ENCODE measurements around the gene SBNO2. TPM values are rescaled to one million over a fixed set of nuclear protein-coding genes. Genes with fewer than 3 reads are reported as not detected.

The SBNO2 gene
- total RNA-seq, 1 donor from 2014 or later: 37.3 TPM

DNA sequence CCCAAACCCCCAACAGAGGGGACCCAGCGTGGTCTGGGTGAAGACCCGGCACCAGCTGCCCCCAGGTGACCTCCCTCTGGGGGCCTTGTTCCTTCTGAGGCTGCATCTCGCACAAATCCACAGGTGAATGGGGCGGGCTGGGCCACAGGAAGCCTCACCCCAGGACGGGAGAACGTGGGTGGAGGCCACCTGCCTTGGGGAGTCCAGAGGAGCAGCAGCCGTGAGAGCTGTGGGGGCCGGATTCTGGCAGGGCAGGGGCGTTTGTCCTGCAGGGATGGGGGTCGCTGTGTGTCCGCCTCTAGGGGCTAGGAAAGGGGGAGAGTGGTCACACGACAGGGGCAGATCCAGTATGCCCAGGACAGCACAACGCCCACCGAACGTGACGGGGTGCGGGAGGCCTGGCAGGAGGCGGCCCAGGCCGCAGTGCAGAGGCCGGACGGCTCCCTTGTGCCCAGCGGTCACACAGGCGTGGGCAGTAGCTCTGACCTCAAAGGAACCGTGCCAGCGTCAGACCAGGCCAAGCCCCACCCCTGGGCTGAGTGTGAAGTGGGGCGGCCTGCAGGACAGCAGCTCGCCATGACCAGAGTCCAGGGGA is 85.6 kb downstream of the SBNO2 start:
- DNase-seq (ENCODE audit: low spot score): no peak
- intact Hi-C loops (cut with DNase I): no loop called here

DNA sequence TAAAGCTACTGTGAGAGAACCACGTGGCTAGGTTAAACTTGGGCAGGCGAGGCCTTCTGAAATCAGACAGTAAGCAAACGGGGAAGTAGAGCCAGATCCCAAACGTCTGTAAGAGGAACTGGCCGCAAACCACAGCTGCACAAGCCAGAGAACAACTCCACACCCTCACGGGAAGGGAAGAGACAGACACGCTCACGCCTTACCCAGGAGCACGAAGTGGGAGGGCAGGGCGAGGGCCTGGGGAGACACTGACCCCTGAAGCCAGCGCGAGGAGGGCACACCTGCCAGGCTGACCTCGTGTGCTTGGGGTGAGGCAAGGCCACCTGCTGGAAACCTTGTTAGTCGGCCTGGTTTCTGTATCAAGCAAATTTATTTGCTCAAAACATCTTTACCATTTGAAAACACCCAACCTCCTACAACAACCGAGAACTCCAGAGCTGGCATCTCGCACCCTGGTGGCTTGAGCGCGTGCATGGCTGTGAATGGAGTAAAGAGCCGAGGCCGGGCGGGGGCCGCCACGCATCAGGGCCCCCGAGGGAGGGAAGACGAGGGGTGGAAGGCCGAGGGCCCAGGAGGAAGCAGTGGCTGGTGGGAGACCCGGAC is 86.2 kb downstream of the SBNO2 start:
- DNase-seq (ENCODE audit: low spot score): peak; percentile 90
- intact Hi-C loops (cut with DNase I): no loop called here

DNA sequence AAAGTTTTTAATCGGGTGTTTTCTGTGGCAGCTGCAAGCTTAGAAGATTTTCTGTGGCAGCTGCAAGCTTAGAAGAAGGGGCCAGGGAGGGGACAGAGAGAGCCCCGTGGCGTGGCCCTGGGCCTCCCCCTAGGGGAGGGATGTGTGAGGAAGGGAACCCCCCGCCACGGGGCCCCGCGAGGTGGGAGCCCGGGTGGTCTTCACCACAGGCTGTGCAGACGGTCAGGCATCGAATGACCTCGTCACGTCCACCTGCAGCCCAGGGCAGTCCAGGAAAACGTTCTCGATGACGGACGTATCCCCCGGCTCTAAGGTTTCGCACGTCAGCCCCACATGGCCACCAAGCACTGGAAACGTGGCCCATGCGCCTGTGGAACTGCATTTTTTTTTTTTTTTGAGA is 87.5 kb downstream of the SBNO2 start:
- DNase-seq (ENCODE audit: low spot score): no peak
- intact Hi-C loops (cut with DNase I): no loop called here

DNA sequence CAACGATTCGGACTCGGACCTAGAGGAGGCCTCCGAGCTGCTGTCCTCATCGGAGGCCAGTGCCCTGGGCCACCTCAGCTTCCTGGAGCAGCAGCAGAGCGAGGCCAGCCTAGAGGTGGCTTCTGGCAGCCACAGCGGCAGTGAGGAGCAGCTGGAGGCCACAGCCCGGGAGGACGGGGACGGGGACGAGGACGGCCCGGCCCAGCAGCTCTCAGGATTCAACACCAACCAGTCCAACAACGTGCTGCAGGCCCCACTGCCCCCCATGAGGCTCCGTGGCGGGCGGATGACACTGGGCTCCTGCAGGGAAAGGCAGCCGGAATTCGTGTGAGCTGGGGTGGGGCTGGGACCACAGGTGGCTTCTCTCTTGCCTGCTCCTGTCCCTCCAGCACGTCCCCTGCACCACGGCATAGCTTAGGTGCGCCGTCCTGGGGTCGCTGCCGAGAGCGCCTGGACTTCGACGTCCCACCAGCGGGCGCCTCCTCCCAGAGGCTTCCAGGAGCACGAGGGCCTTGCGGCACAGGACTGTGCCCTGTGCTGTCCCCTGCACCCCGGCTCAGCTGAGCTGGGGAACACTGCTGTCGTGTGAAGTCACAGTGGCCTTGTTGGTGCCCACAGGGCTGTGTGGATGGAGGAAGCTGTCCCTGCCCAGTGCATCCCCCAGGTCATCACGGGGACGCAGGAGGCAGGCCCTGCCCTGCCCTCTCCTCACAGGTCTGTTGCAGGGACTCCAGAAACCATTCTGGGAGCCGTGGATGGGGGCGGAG is 88.2 kb downstream of the SBNO2 start:
- no peak for DNase-seq (ENCODE audit: low spot score)
- intact Hi-C loops (cut with DNase I): no loop called here

DNA sequence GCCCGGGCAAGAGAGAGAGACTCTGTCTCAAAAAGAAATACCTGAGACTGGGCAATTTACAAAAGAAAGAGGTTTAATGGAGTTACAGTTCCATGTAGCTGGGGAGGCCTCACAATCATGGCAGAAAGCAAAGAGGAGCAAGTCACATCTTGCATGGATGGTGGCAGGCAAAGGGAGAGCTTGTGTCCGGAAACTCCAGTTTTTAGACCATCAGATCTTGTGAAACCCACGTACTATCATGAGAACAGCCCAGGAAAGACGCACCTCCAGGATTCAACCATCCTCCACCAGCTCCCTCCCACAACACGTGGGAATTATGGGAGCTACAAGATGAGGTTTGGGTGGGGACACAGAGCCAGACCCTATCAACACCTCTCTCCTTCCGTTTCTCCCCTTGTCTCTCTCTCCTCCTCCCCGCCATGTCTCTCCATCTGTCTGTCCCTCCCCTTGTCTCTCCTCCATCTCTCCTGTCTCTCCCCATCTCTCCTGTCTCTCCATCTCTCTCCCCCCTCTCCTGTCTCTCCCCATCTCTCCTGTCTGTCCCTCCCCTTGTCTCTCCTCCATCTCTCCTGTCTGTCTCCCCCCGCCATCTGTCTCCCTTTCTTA is 88.9 kb downstream of the SBNO2 start:
- intact Hi-C loops (cut with DNase I): no loop called here

DNA sequence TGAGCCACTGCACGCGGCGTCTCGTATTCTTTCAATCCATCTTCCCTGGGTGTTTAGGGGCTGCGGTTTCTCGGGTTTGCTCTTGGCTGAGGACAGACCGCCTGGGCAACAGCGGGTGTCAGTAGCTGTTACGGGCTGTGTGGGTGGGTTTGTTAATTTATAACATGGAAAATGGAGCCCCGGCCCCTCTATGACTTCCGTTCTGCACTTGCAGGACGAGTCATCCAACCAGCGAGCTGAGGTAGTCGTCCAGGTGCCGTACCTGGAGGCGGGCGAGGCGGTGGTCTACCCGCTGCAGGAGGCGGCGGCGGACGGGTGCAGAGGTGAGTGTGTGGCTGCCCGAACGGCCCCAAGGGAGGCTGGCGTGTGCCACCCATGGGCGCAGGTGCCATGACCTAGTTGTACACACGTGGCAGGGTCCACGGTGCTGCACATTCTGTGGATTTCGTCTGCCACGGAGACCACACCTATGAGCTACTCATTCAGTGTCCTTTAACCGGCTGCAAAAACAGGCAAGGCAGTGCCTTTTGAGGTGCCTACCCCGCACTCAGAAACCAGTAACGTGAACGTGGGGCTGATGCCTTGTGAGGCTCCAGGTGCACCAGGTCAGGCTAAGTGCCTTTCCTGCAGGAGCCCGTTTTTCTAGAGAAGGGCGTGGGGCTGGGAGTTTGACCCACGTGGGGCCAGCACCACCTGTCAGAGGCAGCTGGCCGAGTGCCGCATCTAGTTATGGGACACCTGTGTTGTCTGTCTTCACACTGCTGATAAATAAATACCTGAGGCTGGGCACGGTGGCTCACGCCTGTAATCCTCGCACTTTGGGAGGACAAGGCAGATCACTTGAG is 89.8 kb downstream of the SBNO2 start:
- no peak for DNase-seq (ENCODE audit: low spot score)
- intact Hi-C loops (cut with DNase I): no loop called here

More for the DNA sequence above, 88.9 kb downstream of the SBNO2 start:
- no peak for DNase-seq (ENCODE audit: low spot score)

DNA sequence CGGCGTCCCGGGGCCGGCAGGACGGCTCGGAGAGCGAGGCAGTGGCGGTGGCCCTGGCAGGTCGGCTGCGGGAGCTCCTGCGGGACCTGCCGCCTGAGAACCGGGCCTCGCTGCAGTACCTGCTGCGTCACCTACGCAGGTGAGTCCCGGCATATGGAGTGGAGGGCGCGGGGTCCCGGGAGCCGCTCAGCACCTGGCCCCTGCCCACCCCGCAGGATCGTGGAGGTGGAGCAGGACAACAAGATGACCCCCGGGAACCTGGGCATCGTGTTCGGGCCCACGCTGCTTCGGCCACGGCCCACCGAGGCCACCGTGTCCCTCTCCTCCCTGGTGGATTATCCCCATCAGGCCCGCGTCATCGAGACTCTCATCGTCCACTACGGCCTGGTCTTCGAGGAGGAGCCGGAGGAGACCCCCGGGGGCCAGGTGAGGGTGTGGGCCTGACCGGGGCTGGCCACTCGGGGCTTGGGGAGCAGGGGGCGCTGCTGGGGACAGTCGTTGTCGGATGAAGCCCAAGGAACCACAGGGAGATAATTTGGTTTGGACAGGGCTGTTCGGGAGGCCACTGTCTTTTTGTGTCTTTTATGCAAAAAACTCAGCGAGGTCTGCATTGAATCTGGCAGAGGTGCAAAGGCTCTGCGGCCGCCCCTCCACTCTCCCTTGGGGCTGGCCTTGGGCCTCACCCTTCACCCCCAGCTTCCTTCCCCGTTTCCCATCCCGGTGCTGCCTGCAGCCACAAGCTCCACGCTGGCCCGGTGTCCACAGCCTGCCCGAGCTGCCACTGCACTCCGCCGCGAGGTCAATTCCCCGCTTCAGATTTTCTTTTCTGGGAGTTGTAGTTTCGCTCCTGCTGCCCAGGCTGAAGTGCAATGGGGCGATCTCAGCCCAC is 90.9 kb downstream of the SBNO2 start:
- intact Hi-C loops (cut with DNase I): no loop called here
- no peak for DNase-seq (ENCODE audit: low spot score)

DNA sequence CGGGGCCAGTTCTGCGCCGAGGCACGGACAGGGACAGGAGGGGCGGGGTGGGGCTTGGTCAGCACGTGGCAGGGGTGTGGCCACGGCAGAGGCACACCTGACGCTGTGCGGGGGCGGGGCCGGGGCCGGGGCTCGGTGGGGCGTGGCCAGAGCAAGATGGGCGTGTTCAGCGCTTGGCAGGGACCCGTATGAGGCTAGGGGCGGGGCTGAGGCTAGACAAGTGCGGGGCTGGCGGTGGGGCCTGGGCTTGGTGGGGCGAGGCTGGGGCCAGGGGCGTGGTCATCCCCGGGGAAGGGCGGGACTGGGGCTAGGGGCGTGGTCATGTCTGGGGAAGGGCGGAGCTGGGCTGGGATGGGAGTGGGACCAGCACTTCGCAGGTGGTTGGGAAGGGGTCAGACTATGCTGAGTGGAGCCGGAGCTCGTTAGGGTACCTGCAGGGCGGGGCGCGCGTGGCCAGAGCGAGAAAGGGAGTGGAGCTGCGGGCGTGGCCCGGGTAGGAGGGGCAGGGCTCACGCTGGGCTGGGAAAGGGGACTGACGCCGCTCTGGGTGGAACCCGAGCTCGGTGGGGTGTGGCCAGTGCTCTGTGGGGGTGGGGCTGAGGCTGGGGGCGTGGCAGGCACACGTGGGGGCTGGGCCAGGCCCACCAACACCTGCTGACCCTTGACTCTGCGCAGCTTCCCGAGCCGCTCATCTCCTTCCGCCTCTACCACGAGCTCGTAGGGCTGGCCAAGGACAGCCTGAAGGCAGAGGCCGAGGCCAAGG is 91.7 kb downstream of the SBNO2 start:
- no peak for DNase-seq (ENCODE audit: low spot score)
- intact Hi-C loops (cut with DNase I): no loop called here

DNA sequence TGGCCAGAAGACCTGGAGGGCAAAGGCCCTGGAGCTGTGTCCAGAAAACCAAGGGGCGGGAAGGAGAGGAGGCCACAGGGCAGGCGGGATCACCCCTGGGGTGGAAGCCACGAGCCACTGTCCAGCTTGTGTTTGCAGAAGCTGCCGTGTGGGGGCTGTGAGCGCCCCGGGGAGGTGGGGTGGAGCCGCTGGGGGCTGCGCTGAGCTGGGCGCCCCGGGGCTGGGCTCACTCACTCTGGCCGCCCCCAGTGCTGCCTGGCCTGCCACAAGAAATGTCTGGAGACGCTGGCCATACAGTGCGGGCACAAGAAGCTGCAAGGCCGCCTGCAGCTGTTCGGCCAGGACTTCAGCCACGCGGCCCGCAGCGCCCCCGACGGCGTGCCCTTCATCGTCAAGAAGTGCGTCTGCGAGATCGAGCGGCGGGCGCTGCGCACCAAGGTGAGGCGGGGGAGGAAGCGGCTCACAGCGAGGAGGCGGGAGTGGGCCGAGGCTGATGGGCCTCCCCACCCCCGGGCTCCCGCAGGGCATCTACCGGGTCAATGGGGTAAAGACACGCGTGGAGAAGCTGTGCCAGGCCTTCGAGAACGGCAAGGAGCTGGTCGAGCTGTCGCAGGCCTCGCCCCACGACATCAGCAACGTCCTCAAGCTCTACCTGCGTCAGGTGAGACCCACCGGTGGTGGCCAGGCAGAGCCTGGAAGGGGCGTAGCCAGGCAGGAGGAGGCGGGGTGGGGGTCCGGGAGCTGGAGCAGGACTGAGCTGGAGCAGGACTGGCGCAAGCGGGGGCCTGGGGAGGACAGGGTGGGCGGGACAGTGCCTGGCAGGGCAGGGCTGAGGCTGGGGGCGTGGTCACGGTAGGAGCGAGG is 92.5 kb downstream of the SBNO2 start:
- intact Hi-C loops (cut with DNase I): no loop called here
- DNase-seq (ENCODE audit: low spot score): no peak

DNA sequence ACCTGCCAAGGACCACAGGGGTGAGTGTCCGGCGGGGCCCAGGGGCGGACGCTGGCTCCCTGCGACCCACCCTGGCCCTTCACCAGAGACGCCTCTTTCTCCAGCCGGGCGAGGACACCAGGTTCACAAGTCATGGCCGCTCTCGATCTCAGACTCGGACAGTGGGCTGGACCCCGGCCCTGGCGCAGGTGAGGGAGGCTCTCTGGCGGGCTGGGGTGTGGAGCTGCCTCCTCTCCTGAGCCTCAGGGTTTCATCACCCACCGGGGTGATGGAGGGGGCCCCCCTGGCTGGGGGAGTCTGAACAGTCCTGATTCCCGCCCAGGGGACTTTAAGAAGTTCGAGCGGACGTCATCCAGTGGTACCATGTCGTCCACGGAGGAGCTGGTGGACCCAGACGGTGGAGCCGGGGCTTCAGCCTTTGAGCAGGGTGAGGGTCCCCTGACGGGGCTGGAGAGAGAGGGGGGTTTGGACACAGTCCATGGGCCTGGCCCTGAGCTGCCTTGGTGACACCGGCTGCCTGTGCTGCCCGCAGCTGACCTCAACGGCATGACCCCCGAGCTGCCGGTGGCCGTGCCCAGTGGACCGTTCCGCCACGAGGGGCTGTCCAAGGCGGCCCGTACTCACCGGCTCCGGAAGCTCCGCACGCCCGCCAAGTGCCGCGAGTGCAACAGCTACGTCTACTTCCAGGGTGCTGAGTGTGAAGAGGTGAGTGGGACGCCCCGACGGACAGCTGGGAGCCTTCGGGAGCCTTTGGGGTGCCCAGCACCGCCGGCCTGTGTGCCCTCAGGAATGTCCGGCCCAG is 93.5 kb downstream of the SBNO2 start:
- intact Hi-C loops (cut with DNase I): no loop called here
- DNase-seq (ENCODE audit: low spot score): no peak

DNA sequence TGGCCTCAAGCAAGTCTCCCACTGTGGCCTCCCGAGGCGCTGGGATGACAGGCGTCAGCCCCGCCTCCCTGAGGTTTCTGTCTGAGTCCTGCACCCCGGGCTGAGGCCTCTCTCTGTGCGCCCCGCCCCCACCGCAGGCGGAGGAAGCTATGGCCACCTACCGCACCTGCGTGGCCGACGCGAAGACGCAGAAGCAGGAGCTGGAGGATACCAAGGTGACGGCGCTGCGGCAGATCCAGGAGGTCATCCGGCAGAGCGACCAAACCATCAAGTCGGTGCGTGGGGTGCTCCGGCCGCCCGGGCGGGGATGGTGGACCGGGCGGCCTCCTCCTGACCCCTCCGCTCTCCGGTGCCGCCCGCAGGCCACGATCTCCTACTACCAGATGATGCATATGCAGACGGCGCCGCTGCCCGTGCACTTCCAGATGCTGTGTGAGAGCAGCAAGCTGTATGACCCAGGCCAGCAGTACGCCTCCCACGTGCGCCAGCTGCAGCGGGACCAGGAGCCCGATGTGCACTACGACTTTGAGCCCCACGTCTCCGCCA is 94.4 kb downstream of the SBNO2 start:
- no peak for DNase-seq (ENCODE audit: low spot score)
- intact Hi-C loops (cut with DNase I): no loop called here

DNA sequence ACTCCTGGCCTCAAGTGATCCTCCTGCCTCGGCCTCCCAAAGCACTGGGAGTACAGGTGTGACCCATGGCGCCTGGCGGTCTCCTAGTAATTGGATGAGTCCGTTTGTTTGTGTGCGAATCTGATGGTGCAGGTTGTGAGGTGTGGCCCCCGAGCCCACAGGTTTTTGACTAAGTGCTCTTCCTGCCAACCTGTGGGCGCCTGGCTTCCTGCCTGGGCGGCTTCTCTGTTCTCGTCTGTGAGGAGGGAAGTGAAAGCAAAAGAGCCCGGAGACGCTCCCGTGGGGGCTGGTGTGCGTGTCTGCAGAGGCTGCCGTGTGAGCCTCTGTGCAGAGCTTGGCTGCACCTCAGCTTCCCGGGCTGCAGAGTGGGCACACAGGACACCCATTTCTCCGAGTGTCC is 97.1 kb downstream of the SBNO2 start:
- DNase-seq (ENCODE audit: low spot score): peak; percentile 91
- intact Hi-C loops (cut with DNase I): no loop called here

DNA sequence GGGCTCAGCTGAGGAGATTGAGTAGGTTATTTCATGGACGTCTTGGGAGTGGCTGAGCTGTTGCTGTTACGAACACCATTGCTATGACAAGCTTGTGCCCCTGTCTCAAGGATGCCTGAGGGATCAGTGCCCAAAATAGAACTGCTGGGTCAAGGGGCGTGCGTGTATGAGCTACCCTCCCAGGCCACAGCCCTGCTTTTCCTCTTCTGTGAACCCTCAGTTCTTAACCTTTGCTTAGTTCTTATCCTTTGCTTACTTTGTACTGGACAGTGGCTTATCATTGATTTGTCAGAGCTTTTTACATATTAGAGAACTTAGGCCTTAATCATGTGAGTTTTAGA is 98.1 kb downstream of the SBNO2 start:
- intact Hi-C loops (cut with DNase I): no loop called here

DNA sequence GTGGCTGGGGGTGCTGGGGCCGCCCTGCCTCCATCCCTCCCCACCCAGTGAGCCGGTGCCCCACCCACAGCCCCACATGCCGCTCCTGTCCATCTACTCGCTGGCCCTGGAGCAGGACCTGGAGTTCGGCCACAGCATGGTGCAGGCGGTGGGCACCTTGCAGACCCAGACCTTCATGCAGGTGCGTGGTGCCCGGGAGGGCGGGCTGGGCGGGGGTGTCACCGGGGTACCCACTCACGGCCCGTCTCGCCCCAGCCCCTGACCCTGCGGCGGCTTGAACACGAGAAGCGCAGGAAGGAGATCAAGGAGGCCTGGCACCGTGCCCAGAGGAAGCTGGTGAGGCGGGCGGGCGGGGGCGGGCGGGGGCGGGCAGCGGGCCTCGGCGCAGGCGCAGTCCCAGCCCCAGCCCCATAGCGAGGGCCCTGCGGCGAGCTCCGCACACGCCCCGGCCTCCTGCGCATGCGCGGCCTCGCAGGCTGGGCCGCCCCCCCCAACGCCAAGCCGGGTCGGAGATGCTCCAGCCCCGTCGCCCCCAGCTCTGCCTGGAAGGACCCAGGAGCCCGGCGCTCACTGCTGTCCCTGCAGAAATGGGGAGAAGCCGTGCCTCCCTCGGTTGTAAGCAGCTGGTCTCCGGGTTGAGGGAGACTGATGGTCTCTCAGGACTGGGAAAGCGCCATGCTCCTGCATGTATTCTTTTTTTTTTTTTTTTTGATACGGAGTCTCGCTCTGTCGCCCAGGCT is 99.4 kb downstream of the SBNO2 start:
- peak; percentile 95 for DNase-seq (ENCODE audit: low spot score)
- intact Hi-C loops (cut with DNase I): no loop called here

More for the DNA sequence above, 98.1 kb downstream of the SBNO2 start:
- no peak for DNase-seq (ENCODE audit: low spot score)

DNA sequence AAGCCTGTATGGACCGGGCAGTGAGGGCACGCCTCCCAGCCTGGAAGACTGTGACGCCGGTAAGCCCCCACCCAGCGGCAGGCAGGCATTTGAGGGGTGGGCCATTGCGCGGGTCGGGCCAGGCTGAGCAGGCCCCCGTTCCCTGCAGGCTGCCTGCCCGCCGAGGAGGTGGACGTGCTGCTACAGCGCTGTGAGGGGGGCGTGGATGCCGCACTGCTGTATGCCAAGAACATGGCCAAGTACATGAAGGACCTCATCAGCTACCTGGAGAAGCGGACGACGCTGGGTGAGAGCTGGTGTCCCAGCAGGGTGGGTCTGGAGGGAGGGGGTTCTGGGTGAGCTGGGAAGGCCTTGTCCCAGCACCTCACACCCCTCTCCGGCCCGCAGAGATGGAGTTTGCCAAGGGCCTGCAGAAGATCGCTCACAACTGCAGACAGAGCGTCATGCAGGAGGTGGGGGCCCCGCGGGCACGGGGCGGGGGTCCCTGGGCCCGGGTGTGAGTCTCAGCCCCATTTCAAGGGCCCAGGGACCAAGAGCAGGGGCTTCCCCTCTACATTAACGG is 100.0 kb downstream of the SBNO2 start:
- intact Hi-C loops (cut with DNase I): no loop called here
- no peak for DNase-seq (ENCODE audit: low spot score)
